Skin epidermis (tissue), 12 donors: ENCODE measurements around the gene DISC1.
"Not testable (repeated sequence)": the region's sequence is repeated elsewhere in the genome, so short reads cannot be mapped to it uniquely, and the experiment has no call there.

ENCODE experiments used
- H3K27ac ChIP-seq, 21 experiments: fragments of 200-600 bp; sonication (generic) in 11 of 21; one replicate each; pipeline ENCODE4 v1.5.0; 2020; ENCODE audit warnings: mild to moderate bottlenecking in 3 of 21, inconsistent platforms in 2 of 21, moderate library complexity in 2 of 21
- H3K4me3 ChIP-seq, 7 experiments: fragments of 200-600 bp; sonication (generic) in 2 of 7; one replicate each; pipeline ENCODE4 v1.5.0; 2020; ENCODE audit warnings: inconsistent platforms in 2 of 7, mild to moderate bottlenecking in 2 of 7, moderate library complexity in 1 of 7

DISC1 gene

DNA sequence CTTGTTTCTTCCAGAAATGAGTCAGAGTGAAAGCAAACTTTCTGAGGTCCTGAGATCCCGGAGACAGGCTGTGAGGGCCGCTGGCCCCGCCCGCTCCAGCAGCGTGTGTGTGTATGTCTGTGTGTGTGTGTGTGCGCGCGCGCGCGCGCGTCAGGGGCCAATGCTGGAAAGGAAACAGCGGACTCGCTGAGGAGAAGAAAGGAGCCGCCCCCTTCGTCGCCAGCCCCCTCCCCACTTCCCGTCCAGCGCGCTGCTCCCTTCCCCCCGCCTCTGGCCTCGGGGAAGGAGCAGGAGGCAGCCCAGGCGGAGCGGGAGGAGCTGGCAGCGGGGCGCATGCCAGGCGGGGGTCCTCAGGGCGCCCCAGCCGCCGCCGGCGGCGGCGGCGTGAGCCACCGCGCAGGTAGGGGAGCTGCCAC lies at the start of gene DISC1:
DISC1 (plus strand) TSS at position 256 of the 416 bp plus-strand sequence; CDS start at position 334, 78 bp downstream.
- peak within 1 kb of the TSS; percentile 28 to 93 (median 86) for H3K27ac ChIP-seq
- H3K4me3 ChIP-seq: peak within 1 kb of the TSS; percentile 55 to 93 (median 79)

DNA sequence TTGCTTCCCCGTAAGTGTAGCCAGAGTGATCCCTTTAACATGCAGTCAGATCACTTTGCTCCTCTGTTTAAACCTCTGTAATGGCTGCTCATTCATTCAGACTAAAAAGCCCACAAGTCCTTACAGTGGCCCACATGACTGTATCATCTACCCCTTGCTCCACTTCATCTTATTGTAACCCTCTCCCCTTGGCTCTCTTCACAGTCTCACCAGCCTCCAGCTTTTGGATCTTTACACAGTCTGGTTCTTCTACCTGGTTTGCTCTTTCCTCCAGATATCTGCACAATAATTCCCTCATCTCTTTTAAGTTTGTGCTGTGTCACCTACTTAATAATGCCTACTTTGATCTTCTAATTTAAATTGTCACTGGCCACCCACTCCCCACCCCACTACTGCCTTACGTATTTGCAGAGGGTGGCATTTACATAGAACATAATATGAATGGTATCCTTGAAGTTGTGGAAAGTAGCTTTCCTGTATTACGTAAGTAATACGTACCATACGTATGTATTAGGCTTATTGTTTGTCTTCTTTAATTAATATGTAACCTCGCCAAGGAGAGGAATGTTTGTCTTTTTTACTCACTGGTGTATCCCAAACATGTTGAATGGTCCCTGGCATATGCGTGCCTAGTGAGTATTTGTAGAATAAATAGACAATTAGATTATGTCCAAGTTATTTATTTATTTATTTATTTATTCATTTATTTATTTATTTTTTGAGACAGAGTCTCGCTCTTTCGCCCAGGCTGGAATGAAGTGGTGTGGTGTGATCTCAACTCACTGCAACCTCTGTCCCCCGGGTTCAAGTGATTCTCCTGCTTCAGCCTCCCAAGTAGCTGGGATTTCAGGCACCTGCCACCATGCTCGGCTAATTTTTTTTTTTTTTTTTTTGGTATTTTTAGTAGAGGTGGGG lies 49.5 kb upstream of the DISC1 start:
- H3K4me3 ChIP-seq: no peak overlapping the region
- H3K27ac ChIP-seq: no peak overlapping the region

DNA sequence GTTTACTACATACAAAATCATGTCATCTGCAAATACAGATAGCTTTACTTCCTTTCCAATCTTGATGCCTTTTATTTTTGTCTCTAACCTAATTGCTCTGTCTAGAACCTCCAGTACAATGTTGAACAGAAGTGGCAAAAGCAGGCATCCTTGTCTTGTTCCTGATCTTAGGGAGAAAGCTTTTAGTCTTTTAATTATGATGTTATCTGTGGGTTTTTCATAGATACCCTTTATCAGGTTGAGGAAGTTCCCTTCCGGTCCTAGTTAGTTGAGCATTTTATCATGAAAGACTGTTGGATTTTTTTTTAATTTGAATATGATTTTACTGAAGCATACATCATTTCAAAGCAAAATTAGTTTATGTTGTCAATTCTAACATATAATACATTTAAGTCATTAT lies 45.7 kb upstream of the DISC1 start:
- Histone ChIP-seq H3K27ac (no peak overlapping the region), H3K4me3 (no peak overlapping the region)

DNA sequence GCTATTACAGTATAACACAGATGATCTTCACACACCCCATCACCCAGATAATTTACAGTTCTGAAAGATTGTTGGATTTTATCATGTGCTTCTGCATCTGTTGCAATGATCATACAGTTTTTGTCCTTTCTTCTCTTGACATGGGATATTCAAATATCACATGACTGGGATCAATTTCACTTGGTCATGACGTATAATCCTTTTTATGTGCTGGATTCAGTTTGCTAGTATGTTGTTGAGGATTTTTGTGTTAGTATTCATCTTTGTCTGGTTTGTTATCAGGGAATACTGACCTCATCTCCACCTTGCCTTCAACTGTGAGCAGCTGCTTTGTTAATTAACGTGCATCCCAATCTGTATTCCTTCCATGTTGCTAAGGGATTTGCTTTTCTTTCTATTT lies 44.7 kb upstream of the DISC1 start:
- Histone ChIP-seq H3K4me3 (no peak overlapping the region), H3K27ac (no peak overlapping the region)

DNA sequence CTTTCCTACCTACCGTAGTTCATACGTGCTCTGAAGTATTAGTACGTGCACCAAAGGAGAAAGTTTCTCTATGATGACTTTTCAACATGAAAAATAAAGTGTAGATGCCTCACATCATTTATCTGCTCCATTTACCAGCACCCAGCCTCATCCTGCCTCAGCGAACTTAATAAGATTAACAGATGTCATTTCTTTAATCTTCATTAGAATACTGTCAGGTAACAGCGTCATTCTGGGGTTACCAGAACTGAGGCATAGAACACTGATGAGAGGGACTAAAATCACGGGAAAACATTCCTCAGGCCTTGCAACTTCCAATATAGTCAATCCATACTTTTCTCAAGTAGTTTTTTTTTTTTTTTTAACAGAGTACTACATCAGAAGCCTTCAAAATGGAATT lies 43.2 kb upstream of the DISC1 start:
- no peak overlapping the region for H3K27ac ChIP-seq
- H3K4me3 ChIP-seq: no peak overlapping the region

DNA sequence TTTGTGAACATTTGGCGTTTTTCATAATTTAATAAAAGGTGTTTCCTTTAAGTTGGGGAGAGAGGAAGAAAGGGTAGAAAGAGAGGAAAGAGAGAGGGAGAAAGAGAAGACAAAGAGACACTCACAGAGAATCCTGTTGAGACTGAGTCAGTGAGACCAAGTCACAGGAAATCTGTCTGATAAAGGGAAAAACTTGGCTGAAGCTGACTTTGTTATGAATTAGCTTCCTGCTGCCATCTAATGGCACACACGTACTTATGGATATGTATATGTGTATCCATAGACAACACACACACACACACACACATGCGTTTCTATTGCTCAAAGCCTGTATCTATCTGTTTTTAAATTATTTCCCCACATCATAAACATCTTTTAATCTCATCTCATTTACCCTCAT lies 42.5 kb upstream of the DISC1 start:
- Histone ChIP-seq H3K27ac (no peak overlapping the region), H3K4me3 (no peak overlapping the region)

DNA sequence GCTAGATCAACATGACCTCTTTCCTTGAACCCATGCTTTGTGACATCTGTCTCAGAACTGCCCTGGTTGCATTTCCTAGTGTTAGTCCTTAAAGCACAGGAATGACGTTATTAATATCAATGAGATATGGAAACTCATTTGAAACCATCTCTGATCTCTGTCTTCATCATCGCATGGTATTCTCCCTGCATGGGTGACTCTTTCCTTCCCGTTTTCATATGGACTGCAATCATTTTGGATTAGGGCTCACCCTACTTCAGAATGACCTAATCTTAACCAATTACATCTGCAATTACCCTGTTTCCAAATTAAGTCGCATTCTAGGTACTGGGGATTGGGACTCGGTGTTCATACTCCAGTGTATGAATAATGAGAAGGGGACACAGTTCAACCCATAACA lies 41.7 kb upstream of the DISC1 start:
- H3K27ac ChIP-seq: no peak overlapping the region

DNA sequence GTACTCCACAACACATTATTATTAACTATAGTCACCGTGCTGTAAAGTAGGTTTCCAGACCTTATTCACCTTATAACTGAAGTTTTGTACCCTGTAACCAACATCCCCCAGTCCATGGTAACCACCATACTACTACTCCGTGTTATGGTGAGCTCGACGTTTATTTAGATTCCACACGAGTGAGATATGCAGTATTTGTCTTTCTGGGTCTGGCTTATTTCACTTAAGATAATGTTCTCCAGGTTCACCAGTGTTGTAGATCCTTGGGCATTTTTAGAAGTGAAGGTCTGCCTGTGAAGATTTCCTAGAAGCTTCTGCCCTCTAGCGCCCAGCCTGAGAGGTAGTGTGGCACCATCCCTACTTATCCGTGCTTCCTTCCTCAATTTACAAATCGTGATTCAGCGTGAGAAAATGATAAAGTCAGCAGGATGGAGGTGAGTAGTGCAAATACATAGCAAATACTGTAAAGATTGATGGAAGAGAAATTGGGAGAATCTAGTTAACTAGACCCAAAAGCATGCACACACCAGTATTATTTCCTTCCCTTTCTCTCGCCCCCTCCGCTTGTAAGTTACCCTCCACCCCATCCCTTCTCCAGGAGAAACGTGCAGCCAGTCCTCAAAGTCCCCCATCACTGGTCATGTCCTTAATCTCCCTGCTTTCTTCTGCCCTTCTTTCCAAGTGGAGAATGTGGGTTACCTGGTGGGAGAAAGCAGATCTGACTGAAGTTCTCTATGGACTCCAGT lies 36.0 kb upstream of the DISC1 start:
- Histone ChIP-seq H3K27ac (no peak overlapping the region), H3K4me3 (no peak overlapping the region)

More for the DNA sequence above, 41.7 kb upstream of the DISC1 start:
- H3K4me3 ChIP-seq: no peak overlapping the region

DNA sequence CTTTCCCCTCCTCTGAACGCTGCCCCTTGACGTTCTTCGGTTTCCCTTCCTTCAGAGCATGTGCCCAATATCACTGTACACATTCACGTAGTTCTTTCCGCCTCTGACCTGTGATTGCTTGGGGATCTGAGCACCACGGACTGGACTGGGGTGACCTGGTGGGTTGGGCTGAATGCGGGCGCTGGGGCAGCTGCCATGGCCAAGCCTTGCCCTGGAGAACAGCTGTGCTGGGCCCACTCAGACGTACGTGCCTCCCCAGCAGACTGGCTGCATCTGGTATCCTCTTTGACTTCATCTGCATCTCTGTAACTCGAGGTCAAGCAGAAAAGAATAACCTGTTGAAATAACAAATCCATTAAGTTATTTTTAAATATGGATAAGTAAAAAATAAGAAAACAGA lies 35.1 kb upstream of the DISC1 start:
- Histone ChIP-seq H3K27ac (no peak overlapping the region), H3K4me3 (no peak overlapping the region)

DNA sequence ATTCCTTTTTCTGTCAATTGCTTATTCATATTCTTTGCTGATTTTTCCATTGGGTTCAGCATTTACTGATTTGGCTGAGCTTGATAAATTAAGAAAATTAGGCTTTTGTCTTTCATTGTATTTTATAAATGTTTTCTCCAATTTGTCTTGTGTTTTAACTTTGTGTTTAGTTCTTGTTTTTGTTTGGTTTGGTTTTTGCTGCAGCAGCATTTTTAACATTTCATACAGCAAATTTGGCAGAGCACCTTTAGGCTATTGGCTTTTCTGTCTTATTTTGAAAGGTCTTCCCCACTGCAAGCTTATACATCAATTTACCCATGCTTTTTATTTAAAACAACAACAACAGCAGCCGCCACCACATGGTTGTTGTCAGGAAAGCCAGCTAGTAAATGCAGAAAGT lies 33.8 kb upstream of the DISC1 start:
- Histone ChIP-seq H3K27ac (no peak overlapping the region), H3K4me3 (no peak overlapping the region)

DNA sequence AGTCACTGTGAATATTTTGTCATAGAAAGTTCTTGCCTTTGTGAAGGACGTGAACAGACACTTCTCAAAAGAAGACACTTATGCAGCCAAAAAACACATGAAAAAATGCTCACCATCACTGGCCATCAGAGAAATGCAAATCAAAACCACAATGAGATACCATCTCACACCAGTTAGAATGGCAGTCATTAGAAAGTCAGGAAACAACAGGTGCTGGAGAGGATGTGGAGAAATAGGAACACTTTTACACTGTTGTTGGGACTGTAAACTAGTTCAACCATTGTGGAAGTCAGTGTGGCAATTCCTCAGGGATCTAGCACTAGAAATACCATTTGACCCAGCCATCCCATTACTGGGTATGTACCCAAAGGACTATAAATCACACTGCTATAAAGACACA lies 33.3 kb upstream of the DISC1 start:
- not testable (repeated sequence) for H3K27ac ChIP-seq, H3K4me3 ChIP-seq

DNA sequence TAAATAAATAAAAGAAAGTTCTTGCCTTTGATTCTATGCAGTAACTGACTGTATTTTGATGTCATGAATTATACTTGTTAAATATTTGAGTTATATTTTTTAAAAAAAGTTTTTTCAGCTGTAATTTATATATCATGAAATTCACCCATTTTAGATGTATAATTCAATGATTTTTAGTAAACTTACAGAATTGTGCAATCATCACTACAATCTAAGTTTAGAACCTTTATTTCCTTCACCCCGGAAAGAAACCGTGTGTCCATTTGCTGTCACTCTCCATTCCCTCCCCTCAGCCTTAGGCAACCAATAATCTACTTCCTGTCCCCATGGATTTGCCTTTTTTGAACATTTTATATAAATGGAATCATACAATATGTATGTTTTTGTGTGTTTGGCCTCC lies 32.5 kb upstream of the DISC1 start:
- Histone ChIP-seq H3K27ac (no peak overlapping the region), H3K4me3 (no peak overlapping the region)

DNA sequence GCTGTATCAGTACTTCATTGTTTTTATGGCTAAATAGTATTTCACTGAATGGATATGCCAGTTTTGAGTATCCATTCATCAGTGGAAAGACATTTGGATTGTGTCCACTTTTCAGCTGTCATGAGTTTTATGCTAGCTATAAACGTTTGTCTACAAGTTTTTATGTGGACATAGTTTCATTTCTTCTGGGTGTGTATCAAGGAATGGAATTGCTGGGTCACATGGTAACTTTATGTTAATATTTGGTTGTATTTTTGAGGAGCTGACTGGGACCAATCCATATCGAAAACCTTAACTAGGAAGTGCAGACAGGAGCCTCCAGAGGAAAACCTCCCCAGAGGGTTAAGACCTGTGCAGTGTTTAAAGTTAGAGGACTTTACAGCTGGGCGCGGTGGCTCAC lies 31.8 kb upstream of the DISC1 start:
- H3K4me3 ChIP-seq: no peak overlapping the region
- H3K27ac ChIP-seq: no peak overlapping the region

DNA sequence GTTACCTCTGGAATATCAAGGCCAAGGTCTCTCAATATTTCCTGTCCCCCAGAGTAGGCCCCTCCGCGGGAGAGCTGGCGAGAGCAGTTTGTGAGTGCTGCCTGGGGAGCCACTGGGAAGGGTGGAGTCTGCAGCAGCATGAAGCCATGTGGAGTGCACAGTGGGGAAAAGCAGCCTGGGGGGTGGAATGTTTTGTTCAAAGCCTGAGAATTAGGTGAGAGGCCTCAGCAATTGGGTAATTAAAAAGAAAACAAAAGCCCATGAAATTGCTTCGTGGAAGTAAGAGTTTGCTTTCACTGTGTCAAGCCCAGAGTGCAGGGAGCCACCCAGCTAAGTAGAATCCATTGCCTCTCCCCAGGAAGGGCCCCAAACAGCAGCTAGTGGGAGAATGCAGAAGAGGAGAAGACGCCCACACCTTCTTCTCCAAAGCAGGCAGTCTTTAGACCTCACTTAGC lies 30.2 kb upstream of the DISC1 start:
- Histone ChIP-seq H3K4me3 (no peak overlapping the region), H3K27ac (no peak overlapping the region)

DNA sequence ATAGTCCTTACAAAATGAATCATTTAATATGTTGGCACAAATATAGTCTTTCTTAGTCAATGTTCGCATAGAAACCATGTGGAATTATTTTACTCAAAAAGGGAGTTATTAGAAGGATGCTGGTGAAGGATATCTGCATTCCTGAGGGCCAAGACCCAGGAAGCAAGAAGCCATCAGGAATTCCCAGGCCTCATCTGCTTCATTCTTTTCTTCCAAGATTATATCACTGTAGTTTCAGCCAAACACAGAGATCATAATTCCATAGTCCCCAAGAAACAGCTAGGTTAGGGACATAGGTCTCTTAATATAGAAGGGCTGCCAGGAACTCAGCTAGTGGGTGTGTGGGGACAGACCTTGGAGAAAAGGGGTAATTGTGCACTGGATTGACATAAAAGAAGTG lies 28.6 kb upstream of the DISC1 start:
- Histone ChIP-seq H3K27ac (no peak overlapping the region), H3K4me3 (no peak overlapping the region)

DNA sequence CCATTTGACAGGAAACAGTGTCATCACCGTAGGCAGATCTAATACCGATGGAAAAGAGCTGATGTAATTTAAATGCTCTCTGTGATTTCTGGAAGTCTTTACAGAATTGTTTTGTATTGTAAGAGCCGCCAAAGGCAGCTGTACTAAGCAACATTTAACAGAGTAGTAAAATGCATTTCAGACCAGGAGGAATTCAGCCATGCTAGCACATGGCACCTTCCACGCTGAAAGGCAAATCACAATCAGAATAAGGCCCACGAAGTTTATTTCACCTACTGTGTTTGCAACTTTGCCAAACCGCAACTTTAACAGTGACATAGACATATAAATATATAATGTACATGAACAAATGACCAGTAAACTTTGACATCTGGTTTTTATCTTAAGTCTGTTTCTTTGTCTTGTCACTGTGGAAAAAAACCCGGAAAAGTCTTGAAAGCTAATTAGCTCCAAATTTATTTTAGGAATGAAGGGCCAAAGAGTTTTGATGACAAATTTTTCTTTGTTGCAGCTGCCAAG lies 26.1 kb upstream of the DISC1 start:
- Histone ChIP-seq H3K4me3 (no peak overlapping the region), H3K27ac (peak overlapping the region in 12 of 21 experiments; percentile 2 to 66 (median 30))

DNA sequence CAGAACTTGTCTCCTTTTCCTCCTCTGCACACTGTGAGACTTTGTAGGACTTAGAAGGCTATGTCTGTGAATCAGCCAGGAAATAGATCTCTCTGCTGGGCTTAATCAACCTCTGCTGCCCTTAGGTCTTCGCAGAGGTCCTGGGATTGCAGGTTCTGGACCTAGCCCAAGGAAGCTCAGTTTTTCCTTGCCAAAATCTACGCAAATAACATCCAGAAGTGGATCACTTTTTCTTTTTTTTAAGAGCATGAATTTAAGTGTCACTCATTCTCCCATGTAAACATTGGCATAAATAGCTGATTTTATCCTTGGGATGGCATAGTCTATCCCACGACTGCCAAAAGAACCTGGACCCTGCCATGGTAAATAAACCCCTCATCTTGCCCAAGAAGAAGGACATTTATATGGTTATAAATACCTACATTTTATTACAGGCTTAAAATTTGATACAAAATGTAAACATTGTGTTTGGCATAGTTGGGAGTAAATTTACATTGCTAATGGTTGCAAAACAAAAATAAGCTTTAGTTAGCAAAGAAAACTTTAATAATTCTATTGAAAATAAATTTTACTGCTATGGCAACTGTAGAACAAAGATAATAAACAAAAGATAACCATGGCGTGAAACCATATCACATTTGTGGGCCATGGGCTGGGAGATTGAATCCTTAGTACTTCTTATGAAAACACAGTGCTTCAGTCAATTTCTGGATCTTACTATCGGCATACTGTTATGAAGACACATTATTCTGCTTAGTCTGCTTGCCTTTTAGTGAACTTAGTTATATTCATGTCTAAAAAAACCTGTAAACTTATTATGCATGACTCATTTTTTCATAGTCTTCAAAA lies 24.5 kb upstream of the DISC1 start:
- H3K4me3 ChIP-seq: no peak overlapping the region
- H3K27ac ChIP-seq: peak overlapping the region in 2 of 21 experiments; percentile 11 to 39

DNA sequence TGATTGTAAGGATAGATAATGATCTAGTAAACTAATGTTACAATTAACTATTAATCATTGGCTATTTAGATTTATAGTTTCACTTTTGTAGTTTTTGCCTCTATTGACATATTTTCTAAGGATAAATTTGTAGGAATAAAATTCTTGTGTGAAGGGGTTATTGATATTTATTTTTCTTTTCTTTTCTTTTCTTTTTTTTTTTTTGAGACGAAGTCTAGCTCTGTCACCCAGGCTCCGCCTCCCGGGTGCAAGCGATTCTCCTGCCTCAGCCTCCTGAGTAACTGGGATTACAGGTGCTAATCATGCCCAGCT lies 24.0 kb upstream of the DISC1 start:
- H3K27ac ChIP-seq: no peak overlapping the region
- no peak overlapping the region for H3K4me3 ChIP-seq

DNA sequence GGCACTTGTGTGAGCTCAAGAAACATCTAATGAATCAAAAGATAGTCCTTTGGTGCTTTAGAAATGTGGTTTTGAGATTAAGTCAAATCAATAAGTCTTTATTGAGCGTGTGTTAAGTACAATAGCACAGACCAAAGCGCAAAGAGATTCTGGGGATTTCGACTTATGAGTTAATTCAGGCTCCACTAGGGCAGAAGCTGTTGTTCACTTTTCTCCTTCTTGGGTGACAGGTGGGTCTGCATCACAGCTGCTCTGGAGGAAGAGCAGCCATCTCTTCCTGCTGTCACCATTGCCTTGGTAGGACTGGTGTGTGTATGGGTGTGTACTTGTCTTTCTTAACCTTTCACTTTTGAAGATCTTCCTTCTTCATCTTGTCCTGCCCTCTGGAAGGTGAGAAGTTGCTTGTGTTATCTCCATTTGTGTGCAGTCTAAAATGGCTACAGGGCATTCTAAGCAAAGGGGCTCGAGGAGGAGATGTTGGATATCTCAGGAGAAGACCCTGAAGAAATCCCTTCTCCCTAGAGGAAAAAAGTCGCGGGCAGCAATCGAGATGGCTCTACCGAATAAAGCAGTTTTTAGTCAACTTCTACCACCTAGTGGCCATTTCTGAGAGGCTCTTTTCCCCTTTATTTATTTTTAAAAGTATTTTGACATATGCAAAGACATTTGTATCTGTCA lies 22.9 kb upstream of the DISC1 start:
- H3K4me3 ChIP-seq: peak overlapping the region; percentile 18 to 47 (median 30)
- peak overlapping the region in 13 of 21 experiments; percentile 12 to 75 (median 40) for H3K27ac ChIP-seq
